HL-60/S4 (cell line): ENCODE results near the gene FAM83E.

Experiments used
- in situ Hi-C: fragments of 300-500 bp; cut with MboI; formaldehyde crosslinking; loops from 2 replicates; pipeline ENCODE4 v1.14.3; 2022; ENCODE audit warnings: low sequenced_read_pairs

Gene FAM83E

DNA sequence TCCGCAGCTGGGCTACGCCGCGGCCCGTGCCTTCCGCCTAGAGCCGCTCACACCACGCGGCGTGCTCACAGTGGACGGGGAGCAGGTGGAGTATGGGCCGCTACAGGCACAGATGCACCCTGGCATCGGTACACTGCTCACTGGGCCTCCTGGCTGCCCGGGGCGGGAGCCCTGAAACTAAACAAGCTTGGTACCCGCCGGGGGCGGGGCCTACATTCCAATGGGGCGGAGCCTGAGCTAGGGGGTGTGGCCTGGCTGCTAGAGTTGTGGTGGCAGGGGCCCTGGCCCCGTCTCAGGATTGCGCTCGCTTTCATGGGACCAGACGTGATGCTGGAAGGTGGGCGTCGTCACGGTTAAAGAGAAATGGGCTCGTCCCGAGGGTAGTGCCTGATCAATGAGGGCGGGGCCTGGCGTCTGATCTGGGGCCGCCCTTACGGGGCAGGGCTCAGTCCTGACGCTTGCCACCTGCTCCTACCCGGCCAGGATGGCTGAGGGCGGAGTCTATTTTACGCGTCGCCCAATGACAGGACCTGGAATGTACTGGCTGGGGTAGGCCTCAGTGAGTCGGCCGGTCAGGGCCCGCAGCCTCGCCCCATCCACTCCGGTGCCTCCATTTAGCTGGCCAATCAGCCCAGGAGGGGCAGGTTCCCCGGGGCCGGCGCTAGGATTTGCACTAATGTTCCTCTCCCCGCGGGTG is 14.9 kb upstream of the FAM83E start:
- in situ Hi-C loops = no loop called here

DNA sequence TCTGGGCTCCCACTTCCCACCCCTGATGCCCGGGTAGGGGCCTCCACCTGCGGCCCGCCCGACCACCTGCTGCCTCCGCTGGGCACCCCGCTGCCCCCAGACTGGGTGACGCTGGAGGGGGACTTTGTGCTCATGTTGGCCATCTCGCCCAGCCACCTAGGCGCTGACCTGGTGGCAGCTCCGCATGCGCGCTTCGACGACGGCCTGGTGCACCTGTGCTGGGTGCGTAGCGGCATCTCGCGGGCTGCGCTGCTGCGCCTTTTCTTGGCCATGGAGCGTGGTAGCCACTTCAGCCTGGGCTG is 14.4 kb upstream of the FAM83E start:
- in situ Hi-C loops = no loop called here

DNA sequence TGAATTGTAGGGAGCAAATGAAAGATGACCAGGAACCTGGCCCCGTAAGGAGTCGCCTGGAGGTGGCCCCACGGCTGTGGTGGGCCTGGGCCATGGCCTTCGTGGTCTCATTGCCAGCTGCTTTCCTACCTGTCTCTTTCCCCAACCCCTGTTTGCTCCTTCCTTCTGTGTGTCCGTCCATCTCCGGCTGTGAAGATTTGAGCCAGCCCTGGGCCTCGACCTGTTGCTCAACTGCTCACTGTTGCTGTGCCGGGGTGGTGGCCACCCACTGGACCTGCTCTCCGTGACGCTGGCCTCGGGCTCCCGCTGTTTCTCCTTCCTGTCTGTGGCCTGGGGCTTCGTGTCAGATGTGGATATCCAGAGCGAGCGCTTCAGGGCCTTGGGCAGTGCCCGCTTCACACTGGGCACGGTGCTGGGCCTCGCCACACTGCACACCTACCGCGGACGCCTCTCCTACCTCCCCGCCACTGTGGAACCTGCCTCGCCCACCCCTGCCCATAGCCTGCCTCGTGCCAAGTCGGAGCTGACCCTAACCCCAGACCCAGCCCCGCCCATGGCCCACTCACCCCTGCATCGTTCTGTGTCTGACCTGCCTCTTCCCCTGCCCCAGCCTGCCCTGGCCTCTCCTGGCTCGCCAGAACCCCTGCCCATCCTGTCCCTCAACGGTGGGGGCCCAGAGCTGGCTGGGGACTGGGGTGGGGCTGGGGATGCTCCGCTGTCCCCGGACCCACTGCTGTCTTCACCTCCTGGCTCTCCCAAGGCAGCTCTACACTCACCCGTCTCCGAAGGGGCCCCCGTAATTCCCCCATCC is 13.8 kb upstream of the FAM83E start:
- in situ Hi-C loops = no loop called here

DNA sequence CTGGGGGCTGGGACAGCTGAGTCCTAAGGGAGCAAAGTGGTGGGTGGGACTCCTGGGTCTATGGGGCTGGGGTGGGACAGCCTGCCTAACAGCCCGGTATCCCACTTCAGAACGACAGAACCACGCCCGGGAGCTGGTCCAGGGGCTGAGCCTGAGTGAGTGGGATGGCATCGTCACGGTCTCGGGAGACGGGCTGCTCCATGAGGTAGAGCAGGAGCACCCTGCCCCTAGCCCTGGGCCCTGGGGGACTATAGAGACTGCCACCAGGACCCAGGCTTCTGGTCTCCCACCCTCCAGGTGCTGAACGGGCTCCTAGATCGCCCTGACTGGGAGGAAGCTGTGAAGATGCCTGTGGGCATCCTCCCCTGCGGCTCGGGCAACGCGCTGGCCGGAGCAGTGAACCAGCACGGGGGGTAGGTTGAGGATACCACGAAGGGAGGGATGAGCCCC is 13.0 kb upstream of the FAM83E start:
- in situ Hi-C loops = no loop called here

GRCh38 chr19:48627201-48627864 is 12.5 kb upstream of the FAM83E start:
- in situ Hi-C loops = no loop called here

DNA sequence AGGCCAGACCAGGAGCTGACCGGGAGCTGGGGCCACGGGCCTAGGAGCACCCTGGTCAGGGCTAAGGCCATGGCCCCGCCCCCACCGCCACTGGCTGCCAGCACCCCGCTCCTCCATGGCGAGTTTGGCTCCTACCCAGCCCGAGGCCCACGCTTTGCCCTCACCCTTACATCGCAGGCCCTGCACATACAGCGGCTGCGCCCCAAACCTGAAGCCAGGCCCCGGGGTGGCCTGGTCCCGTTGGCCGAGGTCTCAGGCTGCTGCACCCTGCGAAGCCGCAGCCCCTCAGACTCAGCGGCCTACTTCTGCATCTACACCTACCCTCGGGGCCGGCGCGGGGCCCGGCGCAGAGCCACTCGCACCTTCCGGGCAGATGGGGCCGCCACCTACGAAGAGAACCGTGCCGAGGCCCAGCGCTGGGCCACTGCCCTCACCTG is 11.0 kb upstream of the FAM83E start:
- in situ Hi-C loops = no loop called here

DNA sequence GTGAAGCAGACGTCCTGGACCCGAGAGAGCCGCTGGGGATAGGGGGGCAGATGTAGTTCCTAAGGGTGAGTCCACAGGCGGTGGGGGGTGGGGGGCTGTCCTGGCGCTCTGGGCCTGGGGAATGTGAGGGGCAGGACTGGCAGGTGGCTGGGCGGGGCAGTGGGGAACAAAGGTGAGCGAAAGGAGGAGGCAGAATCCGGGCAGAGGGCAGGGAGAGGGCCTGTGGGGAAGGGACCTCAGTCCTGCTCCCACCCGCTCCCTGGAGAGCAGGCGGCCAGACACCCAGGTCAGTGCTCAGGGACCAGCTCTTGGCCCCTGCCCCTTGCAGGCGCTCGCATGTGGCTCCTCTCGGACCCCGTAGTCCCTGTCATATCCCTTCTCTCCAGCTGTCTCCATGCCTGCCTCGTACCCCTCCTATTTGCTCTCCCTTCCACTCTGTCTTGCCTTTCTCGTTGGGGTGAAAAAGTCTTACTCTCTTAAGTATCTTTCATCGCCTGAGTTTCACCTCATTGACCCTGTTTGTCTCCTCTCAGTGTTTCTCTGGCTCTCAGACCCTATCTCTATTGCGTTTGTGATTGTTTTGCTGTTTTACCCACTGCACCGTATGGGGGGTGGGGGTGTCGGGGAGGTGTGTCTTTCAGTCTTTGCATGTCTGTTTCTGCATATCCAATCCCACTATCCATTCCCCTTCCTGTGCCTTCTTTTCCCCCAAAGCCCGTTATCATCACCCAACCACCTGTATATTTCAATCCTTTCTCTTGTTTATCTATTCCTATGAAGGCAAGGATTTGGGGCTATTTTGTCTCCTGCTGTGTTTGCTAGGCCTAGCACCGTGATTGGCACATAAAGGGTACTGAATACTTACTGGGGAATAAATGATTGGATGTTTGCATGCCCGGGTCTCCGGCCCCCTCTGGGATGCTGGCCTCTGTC is 10.2 kb upstream of the FAM83E start:
- in situ Hi-C loops = no loop called here

- in situ Hi-C loops = no loop called here
Observed at GRCh38 chr19:48624067-48624594, 9.3 kb upstream of the FAM83E start.

DNA sequence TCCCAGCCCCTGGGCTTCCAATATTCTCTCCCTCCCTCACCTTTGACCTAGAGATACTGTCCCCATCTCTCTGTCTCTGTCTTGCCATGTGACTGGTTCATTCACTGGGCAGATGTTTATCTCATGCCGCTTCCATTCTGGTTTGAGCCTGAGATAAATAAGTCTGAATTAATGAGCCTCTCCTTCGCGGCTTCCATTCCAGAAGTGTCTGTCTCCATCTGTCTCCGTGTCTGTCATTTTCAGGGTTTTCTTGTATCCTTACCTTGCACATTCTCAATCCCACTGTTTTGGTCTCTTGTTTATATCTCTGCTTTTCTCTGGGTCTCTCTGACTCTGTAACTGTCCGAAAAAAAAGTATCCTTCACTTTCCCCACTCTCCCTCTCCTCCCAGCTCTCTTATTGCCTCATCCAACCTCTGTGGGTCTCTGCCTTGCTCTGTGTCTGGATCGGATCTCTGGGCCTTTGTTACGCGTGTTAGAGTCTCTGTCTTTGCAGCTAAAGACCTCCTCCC is 8.7 kb upstream of the FAM83E start:
- in situ Hi-C loops = no loop called here

DNA sequence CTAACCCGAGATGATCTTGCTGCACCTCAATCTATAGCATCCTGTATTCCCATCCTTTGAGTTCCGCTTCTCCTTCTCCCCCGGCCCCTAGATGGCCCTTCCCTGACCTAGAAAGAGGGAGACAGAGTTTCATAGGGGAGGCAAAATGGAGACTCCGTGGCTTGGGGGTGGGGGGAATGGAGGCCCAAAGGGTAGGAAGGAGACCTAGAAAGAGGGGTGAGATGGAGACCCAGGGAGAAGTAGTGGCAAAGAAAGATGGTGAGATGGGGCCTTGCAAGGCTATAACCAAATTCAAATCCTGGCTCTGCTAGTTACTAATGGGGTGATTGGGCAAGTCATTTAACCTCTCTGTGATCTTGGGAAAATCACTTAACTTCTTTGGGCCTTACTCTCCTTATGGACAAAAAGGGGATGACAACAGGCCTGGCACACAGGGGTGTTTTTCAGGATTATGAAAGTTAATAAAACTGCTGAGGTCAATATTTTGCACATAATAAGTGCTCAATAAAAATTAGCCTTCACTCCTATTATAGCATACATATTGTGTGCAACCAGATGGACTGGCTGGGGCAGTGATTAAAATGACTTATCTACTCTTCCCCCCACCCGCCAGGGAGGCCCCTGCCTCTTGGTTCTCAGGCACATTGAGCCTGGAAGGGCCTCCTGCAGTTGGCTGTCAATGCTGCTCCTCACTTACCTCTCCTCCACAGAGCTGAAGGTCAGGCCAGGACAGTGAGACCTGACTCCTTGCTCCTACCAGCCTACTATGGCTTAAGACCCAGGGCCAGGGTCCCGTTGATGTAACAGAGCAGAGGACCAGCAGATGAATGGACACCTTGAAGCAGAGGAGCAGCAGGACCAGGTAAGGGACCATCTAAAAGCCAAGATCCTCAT is 5.1 kb upstream of the FAM83E start:
- in situ Hi-C loops = no loop called here

DNA sequence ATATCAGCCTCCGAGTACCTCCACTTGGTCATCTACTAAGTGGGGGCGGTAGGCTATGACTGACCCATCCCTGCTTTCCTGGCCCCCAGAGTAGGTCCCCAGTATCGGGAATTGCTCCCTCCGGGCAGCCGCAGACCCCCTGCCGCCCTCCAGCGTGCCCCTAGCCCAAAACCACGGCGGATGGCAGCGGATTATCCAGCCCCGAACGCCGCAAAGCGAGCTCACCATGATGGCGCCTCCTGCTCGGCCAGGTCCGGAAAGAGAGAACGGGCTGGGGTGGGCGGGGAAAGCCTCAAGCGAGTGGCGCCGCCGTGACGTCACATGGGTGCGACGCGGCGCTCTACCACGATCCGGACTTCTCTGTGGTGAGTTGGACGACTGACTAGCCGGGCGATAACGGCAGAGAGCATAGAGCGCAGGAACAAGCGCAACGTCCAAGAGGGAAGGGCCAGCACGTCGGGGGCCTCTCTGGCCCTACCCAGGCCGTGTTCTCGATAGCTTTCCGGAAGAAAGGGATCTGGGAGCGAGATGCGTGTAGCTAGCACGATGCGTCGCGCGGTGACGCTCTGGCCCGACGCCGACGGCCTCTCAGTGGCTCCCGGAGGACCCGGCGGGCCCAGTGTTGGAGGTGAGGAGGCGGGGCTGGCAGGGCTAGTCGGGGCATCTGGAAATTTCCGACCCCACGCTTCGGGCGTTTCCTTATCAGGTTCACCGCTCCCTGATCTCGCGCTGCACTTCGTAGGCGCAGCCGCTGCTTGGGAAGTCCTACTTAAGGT is 4.2 kb upstream of the FAM83E start, which contains the start of the genes RPL18 and SPHK2:
TSS of gene RPL18 (minus strand) at position 263 of the 776 bp plus-strand sequence. CDS start at position 228, 35 bp downstream.
TSS of gene SPHK2 (plus strand) at position 591 of the 776 bp plus-strand sequence. CDS start 1,009 bp downstream, outside the sequence.
- in situ Hi-C loops = no loop called here

- in situ Hi-C loops = no loop called here
Observed at GRCh38 chr19:48618278-48618915, 3.5 kb upstream of the FAM83E start.

DNA sequence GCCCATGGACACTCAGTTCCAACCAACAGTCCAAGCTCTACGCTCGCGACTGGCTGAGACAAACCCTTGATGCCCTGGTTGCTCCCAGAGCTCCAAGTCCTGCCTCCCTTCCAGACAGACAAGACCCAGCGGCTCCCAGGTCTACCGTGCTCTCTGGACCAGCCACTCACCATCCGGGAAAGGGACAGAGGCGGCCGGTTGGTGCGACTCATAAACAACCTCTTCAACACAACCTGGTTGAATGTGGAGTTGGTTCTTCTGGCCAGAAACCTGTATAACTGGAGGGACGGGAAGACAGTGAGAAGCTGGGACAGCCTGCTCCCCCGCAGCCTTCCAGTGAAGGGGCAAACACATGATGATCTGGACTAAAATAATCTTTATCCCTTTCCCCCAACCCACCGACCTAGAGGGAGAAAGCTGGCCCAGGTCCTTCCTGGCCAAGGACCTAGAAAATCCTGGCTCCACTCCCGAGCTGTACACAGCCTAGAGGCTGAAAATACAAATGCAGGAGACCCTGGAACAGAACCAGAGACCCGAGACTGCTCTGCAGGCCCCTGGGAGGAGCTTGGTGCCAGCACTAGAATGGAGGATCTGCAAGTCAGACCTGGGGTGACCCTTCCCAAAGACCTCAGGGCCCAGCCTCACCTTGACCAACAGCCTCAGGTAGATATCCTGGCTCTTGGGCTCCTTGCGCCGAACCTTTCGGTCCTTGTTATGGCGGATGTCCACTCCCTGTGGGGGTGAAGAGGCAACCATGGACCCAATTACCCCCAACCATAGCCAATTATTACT is 2.5 kb upstream of the FAM83E start:
- in situ Hi-C loops = no loop called here

- in situ Hi-C loops = no loop called here
Observed at GRCh38 chr19:48616491-48617056, 1.7 kb upstream of the FAM83E start.

- in situ Hi-C loops = no loop called here
Observed at GRCh38 chr19:48616041-48616436, 1.2 kb upstream of the FAM83E start.

- in situ Hi-C loops = no loop called here
Observed at GRCh38 chr19:48615231-48616040, 560 bp upstream of the FAM83E start.
